MM.1S (cell line): ENCODE measurements around the gene PREX1.

Experiments
- DNase-seq: peaks from one replicate; pipeline ENCODE4 v3.0.0-alpha.2; 2015
- H2AFZ ChIP-seq: fragments of 300-600 bp; sonication (generic); 2 replicates; pipeline ENCODE4 v1.6.0; 2016; ENCODE audit warnings: antibody characterized with exemption, low read length
- H3F3A ChIP-seq: fragments of 300-600 bp; sonication (generic); 2 replicates; pipeline ENCODE4 v1.6.1; 2016; ENCODE audit warnings: mild to moderate bottlenecking, antibody characterized with exemption, low read length, moderate library complexity, mixed read lengths; ENCODE audit not compliant: insufficient read depth
- H3K27ac ChIP-seq: fragments of 300-600 bp; sonication (generic); 2 replicates; pipeline ENCODE4 v1.5.1; 2016; ENCODE audit warnings: mild to moderate bottlenecking, low read length
- H3K27me3 ChIP-seq: fragments of 300-600 bp; sonication (generic); replicated peaks from 2 replicates; pipeline ENCODE4 v1.6.0; 2016; ENCODE audit warnings: low read length; ENCODE audit not compliant: insufficient read depth
- H3K36me3 ChIP-seq: fragments of 300-600 bp; sonication (generic); replicated peaks from 2 replicates; pipeline ENCODE4 v1.6.1; 2016; ENCODE audit warnings: mild to moderate bottlenecking, low read length, mixed read lengths; ENCODE audit not compliant: insufficient read depth
- H3K4me1 ChIP-seq: fragments of 300-600 bp; sonication (generic); 2 replicates; pipeline ENCODE4 v1.6.1; 2016; ENCODE audit warnings: low read length, mixed read lengths
- H3K4me2 ChIP-seq: fragments of 300-600 bp; sonication (generic); 2 replicates; pipeline ENCODE4 v1.6.0; 2016; ENCODE audit warnings: low read depth, low read length
- H3K4me3 ChIP-seq: fragments of 300-600 bp; sonication (generic); 2 replicates; pipeline ENCODE4 v1.5.1; 2016; ENCODE audit warnings: low read length, mixed read lengths
- H3K79me2 ChIP-seq: fragments of 300-600 bp; sonication (generic); 2 replicates; pipeline ENCODE4 v1.6.1; 2016; ENCODE audit warnings: mixed run types, low read length, mixed read lengths
- H3K9ac ChIP-seq: fragments of 300-600 bp; sonication (generic); 2 replicates; pipeline ENCODE4 v1.6.1; 2016; ENCODE audit warnings: low read length, mixed read lengths
- H3K9me2 ChIP-seq: fragments of 300-600 bp; sonication (generic); replicated peaks from 2 replicates; pipeline ENCODE4 v1.6.1; 2016; ENCODE audit warnings: mild to moderate bottlenecking, low read length, mixed read lengths; ENCODE audit not compliant: insufficient read depth
- H3K9me3 ChIP-seq: fragments of 300-600 bp; sonication (generic); replicated peaks from 2 replicates; pipeline ENCODE4 v1.6.1; 2016; ENCODE audit warnings: mild to moderate bottlenecking, low read length, mixed read lengths; ENCODE audit not compliant: insufficient read depth
- H4K20me1 ChIP-seq: fragments of 300-600 bp; sonication (generic); 2 replicates; pipeline ENCODE4 v1.6.1; 2016; ENCODE audit warnings: mild to moderate bottlenecking, low read length, moderate library complexity, mixed read lengths; ENCODE audit not compliant: insufficient read depth
- CTCF ChIP-seq: fragments of 300-600 bp; sonication (generic); IDR thresholded peaks from 2 replicates; pipeline ENCODE4 v1.5.1; 2016; ENCODE audit warnings: antibody characterized with exemption, low read length, mixed read lengths
- EZH2 ChIP-seq: fragments of 300-600 bp; sonication (generic); optimal IDR thresholded peaks from 2 replicates; pipeline ENCODE3; 2017; ENCODE audit warnings: low read depth, mild to moderate bottlenecking, antibody characterized with exemption, low read length, mixed read lengths
- EZH2phosphoT487 ChIP-seq: fragments of 300-600 bp; sonication (generic); IDR thresholded peaks from 2 replicates; pipeline ENCODE4 v1.6.1; 2018; ENCODE audit warnings: antibody characterized with exemption, low read length

Gene PREX1

GRCh38 chr20:48732081-48732829 is 95.5 kb downstream of the PREX1 start:
- Histone ChIP-seq H3K9me3 (no peaks in the 10 kb centered on the region), H3F3A (no peaks in the 10 kb centered on the region), H3K4me2 (no peak overlapping the region), H3K9ac (no peak overlapping the region), H4K20me1 (no peaks in the 10 kb centered on the region), H3K4me3 (no peak overlapping the region), H3K9me2 (no peaks in the 10 kb centered on the region), H3K27me3 (no peaks in the 10 kb centered on the region), H3K4me1 (no peaks in the 10 kb centered on the region), H3K79me2 (no peaks in the 10 kb centered on the region), H3K27ac (no peak overlapping the region), H3K36me3 (no peaks in the 10 kb centered on the region), H2AFZ (no peak overlapping the region)
- TF ChIP-seq EZH2: no peak
- no peak for TF ChIP-seq EZH2phosphoT487
- no peak for TF ChIP-seq CTCF
- DNase-seq: no peak

- H3K4me3 ChIP-seq: no peak overlapping the region
- H3F3A ChIP-seq: no peaks in the 10 kb centered on the region
- H3K27me3 ChIP-seq: no peaks in the 10 kb centered on the region
- H3K9me3 ChIP-seq: no peaks in the 10 kb centered on the region
- no peaks in the 10 kb centered on the region for H3K4me1 ChIP-seq
- TF ChIP-seq EZH2 (no peak), CTCF (no peak), EZH2phosphoT487 (no peak)
- no peak overlapping the region for H2AFZ ChIP-seq
- no peaks in the 10 kb centered on the region for H4K20me1 ChIP-seq
- DNase-seq: no peak
- H3K9me2 ChIP-seq: no peaks in the 10 kb centered on the region
- no peaks in the 10 kb centered on the region for H3K36me3 ChIP-seq
- no peak overlapping the region for H3K27ac ChIP-seq
- H3K9ac ChIP-seq: no peak overlapping the region
- H3K4me2 ChIP-seq: no peak overlapping the region
- no peaks in the 10 kb centered on the region for H3K79me2 ChIP-seq
These were observed 96.3 kb downstream of the PREX1 start for GRCh38 chr20:48731536-48731935.

- H4K20me1 ChIP-seq: no peaks in the 10 kb centered on the region
- no peak overlapping the region for H2AFZ ChIP-seq
- H3K9ac ChIP-seq: no peak overlapping the region
- TF ChIP-seq EZH2phosphoT487 (no peak), EZH2 (no peak), CTCF (no peak)
- no peaks in the 10 kb centered on the region for H3F3A ChIP-seq
- no peaks in the 10 kb centered on the region for H3K36me3 ChIP-seq
- no peak for DNase-seq
- no peak overlapping the region for H3K4me2 ChIP-seq
- no peak overlapping the region for H3K4me3 ChIP-seq
- no peak overlapping the region for H3K27ac ChIP-seq
- H3K9me2 ChIP-seq: no peaks in the 10 kb centered on the region
- no peaks in the 10 kb centered on the region for H3K4me1 ChIP-seq
- H3K27me3 ChIP-seq: no peaks in the 10 kb centered on the region
- no peaks in the 10 kb centered on the region for H3K79me2 ChIP-seq
- no peaks in the 10 kb centered on the region for H3K9me3 ChIP-seq
These were observed 96.8 kb downstream of the PREX1 start for GRCh38 chr20:48730977-48731376.
